ENCODE measurements around the gene YLPM1.

The YLPM1 gene

GRCh38 chr14:74879427-74880182 lies 116.5 kb downstream of the YLPM1 start:
- no peak for DNase-seq

GRCh38 chr14:74881431-74882102 lies 118.5 kb downstream of the YLPM1 start, which contains the start of gene DLST:
Gene DLST (plus strand): TSS chr14:74881916. CDS start chr14:74881954, 38 bp downstream.
- DNase-seq, result peak; percentile 59

GRCh38 chr14:74882103-74882920 lies 119.2 kb downstream of the YLPM1 start:
- peak; percentile 34 for DNase-seq
